GM23338 (cell line): Measurements from ENCODE around the gene STOX2. TPM values are rescaled to one million over a fixed set of nuclear protein-coding genes. Genes with fewer than 3 reads are reported as not detected.

Experiments used
- ATAC-seq: fragments of 200-7000 bp; cut with Tn5 transposase; 3 replicates; pipeline ENCODE4 v1.9.1; 2020
- DNase-seq: peaks from one replicate; pipeline ENCODE4 v3.0.0-alpha.2; 2015; ENCODE audit warnings: low spot score
- H2AFZ ChIP-seq: fragments of 200-600 bp; sonication (generic); 2 replicates; pipeline ENCODE4 v1.8.0; 2016; ENCODE audit warnings: antibody characterized with exemption, mild to moderate bottlenecking, moderate library complexity
- H3F3A ChIP-seq: fragments of 200-600 bp; sonication (generic); replicated peaks from 2 replicates; pipeline ENCODE4 v1.8.0; 2017; ENCODE audit warnings: antibody characterized with exemption, mixed run types, low read depth
- H3K27ac ChIP-seq: fragments of 200-600 bp; sonication (generic); 2 replicates; pipeline ENCODE4 v1.6.1; 2016; ENCODE audit warnings: low read depth
- H3K27me3 ChIP-seq: fragments of 200-600 bp; sonication (generic); 2 replicates; pipeline ENCODE4 v1.8.0; 2016; ENCODE audit warnings: mild to moderate bottlenecking, mixed run types, moderate library complexity; ENCODE audit not compliant: insufficient read depth
- H3K36me3 ChIP-seq: fragments of 200-600 bp; sonication (generic); 2 replicates; pipeline ENCODE4 v1.8.0; 2016; ENCODE audit warnings: mild to moderate bottlenecking; ENCODE audit not compliant: insufficient read depth
- H3K4me1 ChIP-seq: fragments of 200-600 bp; sonication (generic); 2 replicates; pipeline ENCODE4 v1.8.0; 2016; ENCODE audit warnings: mild to moderate bottlenecking, moderate library complexity; ENCODE audit not compliant: insufficient read depth
- H3K4me2 ChIP-seq: fragments of 200-600 bp; sonication (generic); 2 replicates; pipeline ENCODE4 v1.7.1; 2017; ENCODE audit warnings: mixed run types
- H3K4me3 ChIP-seq: fragments of 200-600 bp; sonication (generic); 2 replicates; pipeline ENCODE4 v1.6.1; 2016; ENCODE audit warnings: mixed run types
- H3K79me2 ChIP-seq: fragments of 200-600 bp; sonication (generic); replicated peaks from 2 replicates; pipeline ENCODE4 v1.8.0; 2017; ENCODE audit warnings: mild to moderate bottlenecking; ENCODE audit not compliant: insufficient read depth
- H3K9me2 ChIP-seq: fragments of 200-600 bp; sonication (generic); 2 replicates; pipeline ENCODE4 v1.8.0; 2017; ENCODE audit not compliant: insufficient read depth
- H4K20me1 ChIP-seq: fragments of 200-600 bp; sonication (generic); replicated peaks from 2 replicates; pipeline ENCODE4 v1.8.0; 2017; ENCODE audit warnings: mild to moderate bottlenecking; ENCODE audit not compliant: insufficient read depth
- H3K27ac Mint-ChIP-seq: 2 replicates; pipeline ENCODE4 v1.8.0; 2020; ENCODE audit warnings: inconsistent platforms, mild to moderate bottlenecking, moderate library complexity, mixed read lengths
- H3K27me3 Mint-ChIP-seq: 3 replicates; pipeline ENCODE4 v1.8.0; 2022; ENCODE audit warnings: low read depth, mild to moderate bottlenecking, moderate library complexity, mixed read lengths, inconsistent platforms; ENCODE audit not compliant: insufficient read depth, poor library complexity
- H3K36me3 Mint-ChIP-seq: 3 replicates; pipeline ENCODE4 v1.8.0; 2021; ENCODE audit warnings: low read depth, mild to moderate bottlenecking, inconsistent platforms, moderate library complexity, mixed read lengths
- H3K4me1 Mint-ChIP-seq: 3 replicates; pipeline ENCODE4 v1.8.0; 2020; ENCODE audit warnings: mild to moderate bottlenecking, inconsistent platforms, mixed read lengths
- H3K4me3 Mint-ChIP-seq: 3 replicates; pipeline ENCODE4 v1.8.0; 2021; ENCODE audit warnings: moderate library complexity, mild to moderate bottlenecking, inconsistent platforms, mixed read lengths
- H3K9me3 Mint-ChIP-seq: 3 replicates; pipeline ENCODE4 v1.8.0; 2020; ENCODE audit warnings: moderate library complexity, mild to moderate bottlenecking, inconsistent platforms, mixed read lengths
- CREB1 ChIP-seq: fragments of 250-450 bp; sonication (Bioruptor Pico); IDR thresholded peaks from 2 replicates; pipeline ENCODE4 v1.5.0; 2020; ENCODE audit warnings: low read depth, mild to moderate bottlenecking, moderate library complexity
- EZH2 ChIP-seq: fragments of 200-600 bp; sonication (generic); IDR thresholded peaks from one replicate; pipeline ENCODE4 v1.8.0; 2017; ENCODE audit warnings: antibody characterized with exemption, mild to moderate bottlenecking, low read depth; ENCODE audit not compliant: unreplicated experiment
- EZH2phosphoT487 ChIP-seq: fragments of 200-600 bp; sonication (generic); IDR thresholded peaks from one replicate; pipeline ENCODE4 v1.8.1; 2018; ENCODE audit warnings: antibody characterized with exemption; ENCODE audit not compliant: unreplicated experiment
- POLR2AphosphoS5 ChIP-seq: IDR thresholded peaks from 2 replicates; pipeline ENCODE4 v1.6.1; 2016; ENCODE audit warnings: antibody characterized with exemption, low read depth
- STAT1 ChIP-seq: IDR thresholded peaks from one replicate; pipeline ENCODE4 v1.6.1; 2016; ENCODE audit warnings: antibody characterized with exemption; ENCODE audit not compliant: unreplicated experiment
- ZNF114 ChIP-seq: fragments of 250-450 bp; sonication (Bioruptor Pico); IDR thresholded peaks from 2 replicates; pipeline ENCODE4 v1.5.0; 2020; ENCODE audit warnings: mild to moderate bottlenecking, moderate library complexity
- ZNF331 ChIP-seq: fragments of 250-450 bp; sonication (Bioruptor Pico); IDR thresholded peaks from 2 replicates; pipeline ENCODE4 v1.5.0; 2020; ENCODE audit warnings: low read depth, mild to moderate bottlenecking, moderate library complexity
- polyA plus RNA-seq: library from polyadenylated mRNA; unstranded; fragments of >200 nt; fragmentation: Nextera tagmentation; extraction: Ambion mirVana; gene quantifications from 2 replicates; pipeline ENCODE4 v1.2.1, GENCODE V29; 2016
- total RNA-seq: library from RNA; depleted of rRNA; stranded (reverse); fragments of >200 nt; shearing (Covaris generic); gene quantifications from 2 replicates; pipeline ENCODE4 v1.2.3, GENCODE V29; 2014
- TF ChIP-seq, protein P1 (sequence below): fragments of 250-450 bp; sonication (Bioruptor Pico); IDR thresholded peaks from 2 replicates; pipeline ENCODE4 v1.5.0; 2020; ENCODE audit warnings: mild to moderate bottlenecking, moderate library complexity
- TF ChIP-seq, protein P2 (sequence below): IDR thresholded peaks from 2 replicates; pipeline ENCODE4 v1.6.1; 2016; ENCODE audit warnings: antibody characterized with exemption
- TF ChIP-seq, protein P3 (sequence below), 2 experiments: fragments of 200-600 bp in 1 of 2; sonication (generic) in 1 of 2; conservative IDR thresholded peaks; 2 replicates each; pipeline versions ENCODE4 v1.5.1 to v1.6.1; 2016 to 2017; ENCODE audit warnings: antibody characterized with exemption in 2 of 2, low read depth in 2 of 2, mild to moderate bottlenecking in 2 of 2, moderate library complexity in 1 of 2

The STOX2 gene
- total and polyA plus RNA-seq, 2 experiments from 2014 or later: 19.8 to 20.6 TPM

DNA sequence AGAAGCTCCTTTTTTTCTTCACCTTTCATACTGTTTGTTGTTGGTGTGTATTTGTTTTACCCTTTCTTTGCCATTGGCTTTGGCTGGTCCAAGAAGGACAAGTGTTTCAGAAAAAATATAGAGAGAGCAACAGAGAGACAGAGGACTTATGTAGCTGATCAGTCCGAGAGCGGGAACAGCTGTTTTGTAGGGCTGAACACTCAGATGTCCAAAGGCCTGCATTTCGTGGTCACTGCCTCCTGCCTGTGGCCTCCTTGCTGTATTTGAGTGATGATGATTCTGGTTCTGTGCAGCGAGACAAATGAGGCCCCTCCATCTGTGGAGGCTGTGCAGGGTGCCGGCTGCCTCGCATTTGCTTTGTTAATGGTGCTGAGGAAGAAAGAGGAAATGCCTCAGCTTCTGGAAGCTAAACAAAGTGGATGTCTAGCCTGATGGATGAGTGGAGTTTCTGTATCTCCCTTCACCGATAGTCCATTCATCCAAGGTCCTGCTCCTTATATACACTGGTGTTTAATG lies 19.8 kb upstream of the STOX2 start (continued):
- TF ChIP-seq, protein P1, sequence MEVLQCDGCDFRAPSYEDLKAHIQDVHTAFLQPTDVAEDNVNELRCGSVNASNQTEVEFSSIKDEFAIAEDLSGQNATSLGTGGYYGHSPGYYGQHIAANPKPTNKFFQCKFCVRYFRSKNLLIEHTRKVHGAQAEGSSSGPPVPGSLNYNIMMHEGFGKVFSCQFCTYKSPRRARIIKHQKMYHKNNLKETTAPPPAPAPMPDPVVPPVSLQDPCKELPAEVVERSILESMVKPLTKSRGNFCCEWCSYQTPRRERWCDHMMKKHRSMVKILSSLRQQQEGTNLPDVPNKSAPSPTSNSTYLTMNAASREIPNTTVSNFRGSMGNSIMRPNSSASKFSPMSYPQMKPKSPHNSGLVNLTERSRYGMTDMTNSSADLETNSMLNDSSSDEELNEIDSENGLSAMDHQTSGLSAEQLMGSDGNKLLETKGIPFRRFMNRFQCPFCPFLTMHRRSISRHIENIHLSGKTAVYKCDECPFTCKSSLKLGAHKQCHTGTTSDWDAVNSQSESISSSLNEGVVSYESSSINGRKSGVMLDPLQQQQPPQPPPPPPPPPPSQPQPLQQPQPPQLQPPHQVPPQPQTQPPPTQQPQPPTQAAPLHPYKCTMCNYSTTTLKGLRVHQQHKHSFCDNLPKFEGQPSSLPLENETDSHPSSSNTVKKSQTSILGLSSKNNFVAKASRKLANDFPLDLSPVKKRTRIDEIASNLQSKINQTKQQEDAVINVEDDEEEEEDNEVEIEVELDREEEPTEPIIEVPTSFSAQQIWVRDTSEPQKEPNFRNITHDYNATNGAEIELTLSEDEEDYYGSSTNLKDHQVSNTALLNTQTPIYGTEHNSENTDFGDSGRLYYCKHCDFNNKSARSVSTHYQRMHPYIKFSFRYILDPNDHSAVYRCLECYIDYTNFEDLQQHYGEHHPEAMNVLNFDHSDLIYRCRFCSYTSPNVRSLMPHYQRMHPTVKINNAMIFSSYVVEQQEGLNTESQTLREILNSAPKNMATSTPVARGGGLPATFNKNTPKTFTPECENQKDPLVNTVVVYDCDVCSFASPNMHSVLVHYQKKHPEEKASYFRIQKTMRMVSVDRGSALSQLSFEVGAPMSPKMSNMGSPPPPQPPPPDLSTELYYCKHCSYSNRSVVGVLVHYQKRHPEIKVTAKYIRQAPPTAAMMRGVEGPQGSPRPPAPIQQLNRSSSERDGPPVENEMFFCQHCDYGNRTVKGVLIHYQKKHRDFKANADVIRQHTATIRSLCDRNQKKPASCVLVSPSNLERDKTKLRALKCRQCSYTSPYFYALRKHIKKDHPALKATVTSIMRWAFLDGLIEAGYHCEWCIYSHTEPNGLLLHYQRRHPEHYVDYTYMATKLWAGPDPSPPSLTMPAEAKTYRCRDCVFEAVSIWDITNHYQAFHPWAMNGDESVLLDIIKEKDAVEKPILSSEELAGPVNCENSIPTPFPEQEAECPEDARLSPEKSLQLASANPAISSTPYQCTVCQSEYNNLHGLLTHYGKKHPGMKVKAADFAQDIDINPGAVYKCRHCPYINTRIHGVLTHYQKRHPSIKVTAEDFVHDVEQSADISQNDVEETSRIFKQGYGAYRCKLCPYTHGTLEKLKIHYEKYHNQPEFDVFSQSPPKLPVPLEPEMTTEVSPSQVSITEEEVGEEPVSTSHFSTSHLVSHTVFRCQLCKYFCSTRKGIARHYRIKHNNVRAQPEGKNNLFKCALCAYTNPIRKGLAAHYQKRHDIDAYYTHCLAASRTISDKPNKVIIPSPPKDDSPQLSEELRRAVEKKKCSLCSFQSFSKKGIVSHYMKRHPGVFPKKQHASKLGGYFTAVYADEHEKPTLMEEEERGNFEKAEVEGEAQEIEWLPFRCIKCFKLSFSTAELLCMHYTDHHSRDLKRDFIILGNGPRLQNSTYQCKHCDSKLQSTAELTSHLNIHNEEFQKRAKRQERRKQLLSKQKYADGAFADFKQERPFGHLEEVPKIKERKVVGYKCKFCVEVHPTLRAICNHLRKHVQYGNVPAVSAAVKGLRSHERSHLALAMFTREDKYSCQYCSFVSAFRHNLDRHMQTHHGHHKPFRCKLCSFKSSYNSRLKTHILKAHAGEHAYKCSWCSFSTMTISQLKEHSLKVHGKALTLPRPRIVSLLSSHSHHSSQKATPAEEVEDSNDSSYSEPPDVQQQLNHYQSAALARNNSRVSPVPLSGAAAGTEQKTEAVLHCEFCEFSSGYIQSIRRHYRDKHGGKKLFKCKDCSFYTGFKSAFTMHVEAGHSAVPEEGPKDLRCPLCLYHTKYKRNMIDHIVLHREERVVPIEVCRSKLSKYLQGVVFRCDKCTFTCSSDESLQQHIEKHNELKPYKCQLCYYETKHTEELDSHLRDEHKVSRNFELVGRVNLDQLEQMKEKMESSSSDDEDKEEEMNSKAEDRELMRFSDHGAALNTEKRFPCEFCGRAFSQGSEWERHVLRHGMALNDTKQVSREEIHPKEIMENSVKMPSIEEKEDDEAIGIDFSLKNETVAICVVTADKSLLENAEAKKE (CRISPR knock-in tag): no peak
- TF ChIP-seq CREB1 (CRISPR knock-in tag): no peak
- TF ChIP-seq, protein P2, sequence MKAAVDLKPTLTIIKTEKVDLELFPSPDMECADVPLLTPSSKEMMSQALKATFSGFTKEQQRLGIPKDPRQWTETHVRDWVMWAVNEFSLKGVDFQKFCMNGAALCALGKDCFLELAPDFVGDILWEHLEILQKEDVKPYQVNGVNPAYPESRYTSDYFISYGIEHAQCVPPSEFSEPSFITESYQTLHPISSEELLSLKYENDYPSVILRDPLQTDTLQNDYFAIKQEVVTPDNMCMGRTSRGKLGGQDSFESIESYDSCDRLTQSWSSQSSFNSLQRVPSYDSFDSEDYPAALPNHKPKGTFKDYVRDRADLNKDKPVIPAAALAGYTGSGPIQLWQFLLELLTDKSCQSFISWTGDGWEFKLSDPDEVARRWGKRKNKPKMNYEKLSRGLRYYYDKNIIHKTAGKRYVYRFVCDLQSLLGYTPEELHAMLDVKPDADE: no peak

DNA sequence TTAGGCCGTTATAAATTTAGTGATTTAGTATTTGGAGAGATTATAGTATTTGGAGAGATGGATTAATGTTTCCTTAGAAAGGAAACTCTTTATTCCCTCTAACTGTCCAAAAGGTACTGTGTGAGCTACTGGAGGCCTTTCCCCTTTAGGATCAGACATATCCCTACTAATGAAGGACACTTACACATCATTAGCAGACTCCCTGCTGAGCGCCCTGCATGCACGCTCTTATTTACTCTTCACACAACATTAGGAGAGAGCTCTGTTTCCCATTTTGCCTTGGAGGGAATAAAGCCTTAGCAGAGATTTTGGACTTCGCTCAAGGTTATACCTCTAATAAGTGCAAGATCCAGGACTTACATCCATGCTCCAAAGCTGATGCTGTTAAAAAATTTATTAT lies 17.8 kb upstream of the STOX2 start:
- Histone ChIP-seq H4K20me1 (no peaks in the 10 kb centered on the region), H3K27ac (no peak overlapping the region), H2AFZ (no peak overlapping the region), H3K9me2 (no peaks in the 10 kb centered on the region), H3K79me2 (no peaks in the 10 kb centered on the region), H3K27me3 (no peaks in the 10 kb centered on the region), H3K4me2 (no peak overlapping the region), H3K36me3 (no peaks in the 10 kb centered on the region), H3K4me1 (no peaks in the 10 kb centered on the region), H3K4me3 (no peak overlapping the region), H3F3A (no peaks in the 10 kb centered on the region)
- DNase-seq (no peak), ATAC-seq (no peak)
- no peaks in the 10 kb centered on the region for H3K36me3 Mint-ChIP-seq
- no peak overlapping the region for H3K4me3 Mint-ChIP-seq
- H3K27me3 Mint-ChIP-seq: peaks cover 12% of the 10 kb centered on the region
- no peak overlapping the region for H3K27ac Mint-ChIP-seq
- no peaks in the 10 kb centered on the region; the same call in 2 of the 3 replicates for H3K9me3 Mint-ChIP-seq
- H3K4me1 Mint-ChIP-seq: peaks cover 11% of the 10 kb centered on the region
- TF ChIP-seq, protein P3, sequence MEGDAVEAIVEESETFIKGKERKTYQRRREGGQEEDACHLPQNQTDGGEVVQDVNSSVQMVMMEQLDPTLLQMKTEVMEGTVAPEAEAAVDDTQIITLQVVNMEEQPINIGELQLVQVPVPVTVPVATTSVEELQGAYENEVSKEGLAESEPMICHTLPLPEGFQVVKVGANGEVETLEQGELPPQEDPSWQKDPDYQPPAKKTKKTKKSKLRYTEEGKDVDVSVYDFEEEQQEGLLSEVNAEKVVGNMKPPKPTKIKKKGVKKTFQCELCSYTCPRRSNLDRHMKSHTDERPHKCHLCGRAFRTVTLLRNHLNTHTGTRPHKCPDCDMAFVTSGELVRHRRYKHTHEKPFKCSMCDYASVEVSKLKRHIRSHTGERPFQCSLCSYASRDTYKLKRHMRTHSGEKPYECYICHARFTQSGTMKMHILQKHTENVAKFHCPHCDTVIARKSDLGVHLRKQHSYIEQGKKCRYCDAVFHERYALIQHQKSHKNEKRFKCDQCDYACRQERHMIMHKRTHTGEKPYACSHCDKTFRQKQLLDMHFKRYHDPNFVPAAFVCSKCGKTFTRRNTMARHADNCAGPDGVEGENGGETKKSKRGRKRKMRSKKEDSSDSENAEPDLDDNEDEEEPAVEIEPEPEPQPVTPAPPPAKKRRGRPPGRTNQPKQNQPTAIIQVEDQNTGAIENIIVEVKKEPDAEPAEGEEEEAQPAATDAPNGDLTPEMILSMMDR (conservative IDR thresholded peaks at IDR 0.05; ENCODE audit: low read depth in 2 of 2): no peak
- TF ChIP-seq EZH2 (no peak), STAT1 (no peak), EZH2phosphoT487 (no peak), ZNF114 (no peak), POLR2AphosphoS5 (no peak), ZNF331 (CRISPR knock-in tag) (no peak)
- TF ChIP-seq, protein P2: no peak
